ENCODE measurements around the gene AMPH.
"Not testable (repeated sequence)": the region's sequence is repeated elsewhere in the genome, so short reads cannot be mapped to it uniquely, and the experiment has no call there.

Gene AMPH

GRCh38 chr7:38398725-38399321, 232.3 kb downstream of the AMPH start:
- no peak for DNase-seq (ENCODE audit: low read depth, low spot score)

DNA sequence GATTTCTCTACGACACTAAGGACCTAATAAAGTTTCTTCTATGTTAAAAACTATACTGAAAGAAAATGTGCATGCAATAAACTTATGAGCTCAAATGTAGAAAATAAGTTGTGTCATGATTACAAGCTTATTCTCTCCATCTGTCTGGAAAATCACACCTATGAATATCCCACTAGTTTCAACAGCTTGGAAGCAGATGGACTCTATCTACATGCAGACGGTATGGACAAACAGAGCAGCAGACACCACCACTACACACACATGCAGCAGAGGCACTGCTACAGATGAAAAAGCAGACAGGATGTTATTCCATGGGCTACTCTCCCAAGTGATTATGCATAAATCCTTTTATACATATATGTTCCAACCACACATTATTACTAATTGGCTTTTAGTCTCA, 234.3 kb downstream of the AMPH start:
- no peak for DNase-seq (ENCODE audit: low read depth, low spot score)

DNA sequence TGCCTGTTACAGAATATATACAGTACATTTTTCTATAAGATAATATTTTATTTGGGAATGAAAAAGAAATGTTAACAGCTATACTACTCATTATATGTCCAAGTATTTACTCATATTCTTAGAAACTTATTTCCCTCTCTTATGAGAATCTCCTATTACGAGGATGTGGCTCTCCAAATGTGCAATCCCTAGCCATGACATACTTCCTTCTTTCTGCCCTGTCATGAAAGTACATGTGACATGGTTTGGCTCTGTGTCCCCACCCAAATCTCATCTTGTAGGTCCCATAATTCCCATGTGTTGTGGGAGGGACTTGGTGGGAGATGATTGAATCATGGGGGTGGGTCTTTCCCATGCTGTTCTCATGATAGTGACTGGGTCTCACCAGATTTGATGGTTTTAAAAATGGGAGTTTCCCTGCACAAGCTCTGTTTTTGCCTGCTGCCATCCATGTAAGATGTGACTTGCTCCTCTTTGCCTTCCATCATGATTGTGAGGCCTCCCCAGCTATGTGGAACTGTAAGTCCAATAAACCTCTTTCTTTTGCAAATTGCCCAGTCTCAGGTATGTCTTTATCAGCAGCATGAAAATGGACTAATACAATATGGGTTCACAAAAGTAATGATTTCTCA, 235.1 kb downstream of the AMPH start:
- DNase-seq (ENCODE audit: low read depth, low spot score) = not testable (repeated sequence)

- no peak for DNase-seq (ENCODE audit: low read depth, low spot score)
Observed at GRCh38 chr7:38394660-38395059, 236.5 kb downstream of the AMPH start.

- no peak for DNase-seq (ENCODE audit: low read depth, low spot score)
Observed at GRCh38 chr7:38393874-38394273, 237.3 kb downstream of the AMPH start.

DNA sequence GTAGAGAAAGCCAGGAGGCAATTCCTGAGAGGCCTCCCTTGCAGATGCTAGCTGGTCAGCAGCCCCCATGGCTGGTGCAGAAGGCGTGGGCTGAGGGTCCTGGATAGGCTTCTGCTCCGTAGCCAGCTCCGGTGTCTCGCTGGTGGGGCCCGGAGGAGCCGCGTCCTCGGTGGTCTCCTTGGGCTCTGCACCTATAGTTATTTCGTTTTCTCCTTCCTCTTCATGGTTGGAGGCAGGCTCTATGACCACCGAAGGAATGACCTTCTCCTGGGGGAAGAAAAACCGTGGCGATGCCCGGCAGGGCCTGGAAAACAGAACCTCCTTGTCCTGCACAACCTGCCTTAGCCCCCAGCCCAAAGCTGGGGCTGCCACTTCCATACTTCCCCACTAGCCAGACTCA, 239.4 kb downstream of the AMPH start:
- no peak for DNase-seq (ENCODE audit: low read depth, low spot score)

GRCh38 chr7:38385682-38386081, 245.5 kb downstream of the AMPH start:
- DNase-seq (ENCODE audit: low read depth, low spot score) = no peak

DNA sequence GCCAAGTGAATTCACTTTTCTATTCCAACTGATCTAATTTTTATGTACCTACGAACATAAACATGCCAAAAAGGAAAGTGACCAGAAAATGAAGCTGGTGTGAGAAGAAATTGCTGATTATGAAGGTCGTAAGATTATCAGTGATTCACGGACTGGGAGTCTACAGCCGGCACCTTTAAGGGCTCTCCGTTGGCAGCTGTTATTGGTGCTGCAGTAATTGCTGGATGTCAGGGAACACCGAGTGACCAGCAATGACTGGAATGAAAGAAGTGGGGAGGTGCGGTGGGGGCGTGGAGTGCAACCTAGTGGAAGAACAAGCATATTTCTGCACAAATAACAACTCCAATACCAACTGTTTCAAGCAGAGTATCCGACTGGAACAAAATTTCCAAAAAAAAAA, 247.9 kb downstream of the AMPH start:
- DNase-seq (ENCODE audit: low read depth, low spot score) = no peak

DNA sequence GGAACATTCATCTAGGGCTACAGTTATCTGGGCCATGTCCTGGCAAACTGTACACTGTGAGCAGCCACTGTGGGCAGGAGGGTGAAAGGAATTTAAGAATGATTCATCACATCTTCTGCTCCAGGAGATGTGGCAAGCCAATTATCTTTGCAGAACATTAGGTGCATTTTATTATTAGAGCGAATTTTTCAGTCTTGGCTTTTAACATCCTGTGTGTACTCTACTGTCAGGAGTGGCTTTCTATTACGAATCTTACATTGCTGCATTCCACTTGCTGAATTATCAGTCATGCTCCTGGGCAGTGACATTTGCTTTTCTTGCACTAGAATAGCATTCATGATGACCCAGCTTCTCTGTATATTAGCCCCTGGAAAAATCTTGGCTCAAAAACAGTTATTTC, 248.5 kb downstream of the AMPH start:
- no peak for DNase-seq (ENCODE audit: low read depth, low spot score)

DNA sequence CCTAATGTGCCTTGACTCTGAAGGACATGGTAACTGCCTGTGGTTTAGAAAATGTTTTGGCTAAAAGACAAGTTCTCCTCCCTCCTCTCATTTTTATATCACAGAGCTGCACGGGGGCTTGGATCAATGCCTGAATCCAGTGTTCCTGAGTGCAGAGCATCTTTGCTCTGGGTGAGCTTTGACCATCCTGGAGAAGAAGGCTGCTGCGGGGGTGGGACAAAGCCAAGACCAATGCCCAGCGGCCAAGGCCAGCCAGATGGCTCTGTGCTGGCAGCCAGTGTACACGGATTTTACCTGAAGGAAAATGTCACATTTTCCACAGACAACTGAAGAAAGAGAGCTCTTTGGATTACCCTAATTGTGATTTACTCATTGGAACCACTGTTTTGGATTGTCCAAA, 255.7 kb downstream of the AMPH start:
- DNase-seq (ENCODE audit: low read depth, low spot score) = no peak

GRCh38 chr7:38374507-38374906, 256.7 kb downstream of the AMPH start:
- DNase-seq (ENCODE audit: low read depth, low spot score) = no peak

DNA sequence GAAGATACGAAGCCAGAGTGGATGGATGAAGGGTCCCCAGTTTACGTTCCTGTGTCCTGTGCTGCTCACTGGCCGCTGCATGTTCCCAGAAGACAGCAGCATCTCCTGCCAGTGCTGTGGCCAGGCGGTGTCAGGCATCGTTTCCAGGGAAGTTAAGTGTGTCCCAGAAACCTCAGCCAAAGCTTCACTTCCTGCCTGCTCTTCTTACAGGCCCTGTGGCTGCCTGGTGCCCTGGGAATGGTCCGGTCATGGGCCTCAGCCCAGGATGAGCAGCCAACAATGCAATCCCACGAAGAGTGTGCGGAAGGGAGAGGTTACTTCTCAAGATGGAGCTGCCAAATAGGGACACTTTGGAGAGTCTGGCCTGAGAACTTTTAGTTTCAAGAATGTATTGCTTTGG, 258.0 kb downstream of the AMPH start:
- DNase-seq (ENCODE audit: low read depth, low spot score) = no peak

DNA sequence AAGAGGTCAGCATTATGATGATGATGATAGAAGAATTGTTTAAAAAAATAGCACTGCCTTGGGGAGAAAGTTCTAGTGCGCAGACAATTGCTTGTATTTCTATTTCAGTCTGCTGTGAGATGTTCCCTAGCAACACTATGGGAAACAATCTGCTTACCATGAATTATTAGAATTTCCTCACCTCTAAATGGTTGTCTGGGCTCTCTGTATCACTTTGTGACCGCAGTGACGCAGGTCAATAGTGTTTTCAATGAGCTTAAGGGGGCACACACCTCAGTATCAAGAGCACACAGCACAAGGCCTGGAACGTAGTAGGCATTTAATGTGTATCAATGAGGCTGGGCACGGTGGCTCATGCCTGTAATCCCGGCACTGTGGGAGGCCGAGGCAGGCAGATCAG, 258.9 kb downstream of the AMPH start:
- no peak for DNase-seq (ENCODE audit: low read depth, low spot score)

- peak; percentile 41 for DNase-seq (ENCODE audit: low read depth, low spot score)
Observed at GRCh38 chr7:38369816-38370493, 261.2 kb downstream of the AMPH start.

DNA sequence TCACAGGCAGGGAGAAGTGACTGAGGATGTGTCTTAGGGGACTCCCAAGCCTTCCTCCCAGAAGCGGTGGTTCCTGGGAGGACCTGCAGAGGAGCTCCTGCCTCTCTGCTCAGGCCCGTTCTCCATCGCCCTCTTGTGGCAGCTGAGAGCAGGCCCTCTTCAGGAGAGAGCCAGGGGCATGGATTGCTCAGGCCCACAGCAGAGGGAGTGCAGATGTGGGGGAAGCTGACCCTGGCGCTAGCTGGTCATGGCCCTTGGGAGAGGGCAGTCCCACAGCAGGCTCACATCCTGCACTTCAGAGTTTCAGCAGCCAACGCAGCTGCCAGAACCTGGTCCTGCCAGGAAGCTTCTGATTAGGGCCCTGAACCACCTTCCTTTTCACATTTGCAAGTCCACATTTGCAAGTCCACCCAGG, 263.0 kb downstream of the AMPH start:
- DNase-seq (ENCODE audit: low read depth, low spot score) = peak; percentile 30

DNA sequence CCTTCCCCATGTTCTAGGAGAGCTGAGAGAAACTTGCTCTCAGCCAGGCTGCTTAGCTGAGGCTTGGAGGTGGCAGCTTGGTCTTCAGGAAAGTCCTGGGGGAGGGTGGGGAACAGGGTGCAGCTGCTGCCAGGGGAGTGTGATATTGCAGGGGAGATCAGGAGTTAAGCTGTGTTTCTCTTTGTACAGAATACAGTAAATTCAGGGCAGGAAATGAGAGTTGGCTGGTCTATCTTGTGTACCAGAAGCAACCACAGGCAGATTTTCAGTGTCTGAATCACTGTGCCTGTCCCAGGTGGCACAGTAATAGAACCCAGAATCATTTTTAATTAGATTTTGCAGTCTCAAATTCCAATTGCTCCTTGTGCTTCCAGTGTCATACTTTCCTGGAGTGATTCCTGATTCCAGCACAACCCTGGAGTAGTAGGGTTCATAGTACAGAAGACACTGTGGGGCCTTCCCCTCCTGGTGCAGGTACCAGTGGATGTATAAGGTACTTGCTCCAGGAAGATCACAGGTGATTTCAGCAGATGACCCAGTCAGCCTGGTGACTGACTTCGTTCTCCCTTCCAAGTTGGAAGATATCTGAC, 263.8 kb downstream of the AMPH start:
- no peak for DNase-seq (ENCODE audit: low read depth, low spot score)

DNA sequence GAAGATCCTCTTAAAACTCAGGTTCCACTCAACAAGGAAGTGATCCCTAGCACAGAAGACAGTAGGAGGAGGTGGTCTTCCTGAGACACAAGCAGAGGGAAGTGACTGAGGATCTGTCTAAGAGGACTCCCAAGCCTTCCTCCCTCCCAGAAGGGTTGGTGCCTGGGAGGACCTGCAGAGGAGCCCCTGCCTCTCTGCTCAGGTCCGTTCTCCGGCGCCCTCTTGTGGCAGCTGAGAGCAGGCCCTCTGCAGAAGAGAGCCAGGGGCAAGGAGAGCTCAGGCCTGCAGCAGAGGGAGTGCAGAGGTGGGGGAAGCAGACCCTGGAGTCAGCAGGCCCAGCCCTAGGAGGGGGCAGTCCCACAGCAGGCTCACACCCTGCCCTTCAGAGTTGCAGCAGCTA, 267.8 kb downstream of the AMPH start:
- DNase-seq (ENCODE audit: low read depth, low spot score) = not testable (repeated sequence)

DNA sequence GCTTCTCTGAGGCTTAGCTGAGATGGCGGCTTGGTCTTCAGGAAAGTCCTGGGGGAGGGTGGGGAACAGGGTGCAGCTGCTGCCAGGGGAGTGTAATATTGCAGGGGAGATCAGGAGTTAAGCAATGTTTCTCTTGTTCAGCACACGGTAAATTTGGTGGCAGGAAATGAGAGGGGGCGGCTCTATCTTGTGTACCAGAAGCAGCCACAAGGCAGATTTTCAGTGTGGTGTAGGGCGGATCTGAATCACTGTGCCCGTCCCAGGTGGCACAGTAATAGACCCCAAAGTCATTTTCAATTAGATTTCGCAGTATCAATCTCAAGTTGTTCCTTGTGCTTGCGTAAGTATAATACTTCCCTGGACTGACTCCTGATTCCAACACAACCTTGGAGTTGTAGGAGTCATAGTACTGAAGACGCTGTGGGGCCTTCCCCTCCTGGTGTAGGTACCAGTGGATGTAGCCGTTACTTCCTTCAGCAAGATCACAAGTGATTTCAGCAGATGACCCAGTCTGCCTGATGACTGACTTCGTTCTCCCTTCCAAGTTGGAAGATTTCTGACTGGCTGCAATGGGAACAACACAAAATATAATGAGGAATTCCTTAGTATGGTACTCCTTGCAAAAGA, 268.4 kb downstream of the AMPH start:
- not testable (repeated sequence) for DNase-seq (ENCODE audit: low read depth, low spot score)

GRCh38 chr7:38360776-38361175, 270.4 kb downstream of the AMPH start:
- no peak for DNase-seq (ENCODE audit: low read depth, low spot score)

GRCh38 chr7:38359071-38359601, 272.0 kb downstream of the AMPH start:
- DNase-seq (ENCODE audit: low read depth, low spot score) = not testable (repeated sequence)

DNA sequence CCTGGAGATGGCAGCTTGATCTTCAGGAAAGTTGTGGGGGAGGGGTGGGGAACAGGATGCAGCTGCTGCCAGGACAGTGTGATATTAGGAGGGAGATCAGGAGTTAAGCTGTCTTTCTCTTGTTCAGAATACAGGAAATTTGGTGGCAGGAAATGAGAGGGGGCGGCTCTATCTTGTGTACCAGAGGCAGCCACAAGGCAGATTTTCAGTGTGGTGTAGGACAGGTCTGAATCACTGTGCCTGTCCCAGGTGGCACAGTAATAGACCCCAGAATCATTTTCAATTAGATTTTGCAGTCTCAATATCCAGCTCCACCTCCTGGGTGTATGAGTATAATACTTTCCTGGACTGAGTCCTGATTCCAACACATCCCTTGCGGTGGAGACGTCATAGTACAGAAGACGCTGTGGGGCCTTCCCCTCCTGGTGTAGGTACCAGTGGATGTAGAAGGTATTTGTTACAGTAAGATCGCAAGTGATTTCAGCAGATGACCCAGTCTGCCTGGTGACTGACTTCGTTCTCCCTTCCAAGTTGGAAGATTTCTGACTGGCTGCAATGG, 272.8 kb downstream of the AMPH start:
- DNase-seq (ENCODE audit: low read depth, low spot score) = not testable (repeated sequence)

All from brain pericyte (primary cell).